Muscle of arm (tissue), 14 donors: ENCODE measurements around the gene CNPY1. TPM values are rescaled to one million over a fixed set of nuclear protein-coding genes. Genes with fewer than 3 reads are reported as not detected.
"Not testable (repeated sequence)": the region's sequence is repeated elsewhere in the genome, so short reads cannot be mapped to it uniquely, and the experiment has no call there.

Experiments used
- DNase-seq: peaks from one replicate; pipeline ENCODE4 v3.0.0-alpha.2; 2013
- long read RNA-seq, 11 donors: transcript quantifications; one replicate each; lab custom pipeline, GENCODE V29; 2026
- polyA plus RNA-seq, 12 donors: library from polyadenylated mRNA; unstranded; fragments of 120-200 nt; gene quantifications; one replicate each; pipeline ENCODE4 v1.2.1, GENCODE V29; 2013; ENCODE audit not compliant: insufficient read length in 12 of 12

CNPY1 gene
- polyA plus RNA-seq = under 1 TPM in 5 of 12 donors, not detected in 7; 0.17 to 0.53 (median 0.28) TPM
- long read RNA-seq, donor 1 = 0 reads
- long read RNA-seq, donor 2 = 0 reads
- long read RNA-seq, donor 3 = 0 reads
- long read RNA-seq, donor 4 = 0 reads
- long read RNA-seq, donor 5 = 0 reads
- long read RNA-seq, donor 6 = 0 reads
- long read RNA-seq, donor 7 = 0 reads
- long read RNA-seq, donor 8 = 0 reads
- long read RNA-seq, donor 9 = 0 reads
- long read RNA-seq, donor 10 = 0 reads
- long read RNA-seq, donor 11 = 0 reads

DNA sequence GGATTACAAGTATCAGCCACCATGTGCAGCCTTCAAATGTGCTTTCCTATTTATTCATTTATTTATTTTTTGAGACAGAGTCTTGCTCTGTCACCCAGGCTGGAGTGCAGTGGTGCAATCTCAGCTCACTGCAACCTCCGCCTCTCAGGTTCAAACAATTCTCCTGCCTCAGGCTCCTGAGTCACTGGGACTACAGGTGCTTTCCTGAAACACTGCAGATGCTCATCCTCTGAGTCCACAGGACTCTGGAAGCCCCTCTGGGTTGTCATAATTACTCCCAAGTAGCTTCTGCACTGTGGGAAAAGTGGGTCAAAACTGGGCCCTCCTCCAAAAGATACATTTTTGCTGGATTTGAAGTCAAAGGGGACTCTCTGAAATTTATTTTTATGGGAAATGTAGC, at the start of gene CNPY1:
TSS of gene CNPY1 (minus strand) at position 111 of the 400 bp plus-strand sequence. CDS start 630 bp downstream, outside the sequence.
- not testable (repeated sequence) for DNase-seq

DNA sequence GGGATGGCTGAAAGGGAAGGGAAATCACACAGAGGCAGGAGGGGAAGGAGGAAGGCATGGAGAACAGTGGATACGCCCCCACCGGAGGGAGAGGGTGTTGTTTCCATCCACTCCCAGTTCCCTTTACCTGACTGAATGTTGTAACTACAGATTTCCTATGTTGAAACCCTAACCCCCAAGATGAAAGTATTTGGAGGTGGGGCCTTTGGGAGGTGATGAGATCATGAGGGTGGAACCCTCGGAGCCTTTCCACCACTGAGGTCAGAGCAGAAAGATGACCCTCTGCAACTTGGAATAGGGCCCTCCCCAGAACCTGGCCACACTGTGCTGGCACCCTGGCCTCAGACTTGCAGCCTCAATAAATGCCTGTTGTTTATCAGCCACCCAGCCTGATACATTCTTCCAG, 48.6 kb upstream of the CNPY1 start:
- no peak for DNase-seq

GRCh38 chr7:155594163-155594732, 47.9 kb upstream of the CNPY1 start:
- DNase-seq = no peak

DNA sequence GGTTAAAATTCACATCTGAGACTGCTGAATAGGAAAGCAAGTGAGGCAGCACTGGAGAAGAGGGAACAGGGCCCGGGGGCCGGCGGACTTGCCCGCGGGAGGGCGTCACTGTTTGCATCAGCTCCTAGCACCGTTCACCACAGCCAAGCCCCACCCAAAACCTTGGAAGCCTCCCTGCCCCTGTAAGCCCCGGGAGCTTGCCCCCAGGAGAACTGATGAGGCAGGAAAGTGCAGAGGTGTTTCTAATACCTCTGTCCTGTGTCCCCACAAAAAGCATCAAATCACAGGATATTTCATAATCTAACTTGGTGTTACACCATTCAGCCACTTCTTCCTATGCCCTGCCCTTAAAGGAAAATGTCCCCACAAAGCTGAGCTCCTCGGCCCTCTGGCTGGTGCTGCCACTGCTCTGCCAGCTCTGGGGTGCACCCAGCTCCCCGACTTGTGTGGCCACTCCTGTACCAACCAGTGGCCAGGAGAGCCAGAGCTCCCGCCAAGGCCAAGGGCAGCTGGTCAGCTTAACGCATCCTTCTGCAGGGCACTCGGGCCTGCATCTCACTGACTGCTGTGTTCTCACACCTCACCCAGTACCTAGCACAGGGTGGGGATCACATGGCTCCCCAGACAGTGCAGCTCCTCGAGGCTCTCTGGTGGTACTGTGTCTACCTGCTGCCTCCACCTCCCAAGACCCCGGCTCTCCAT, 47.3 kb upstream of the CNPY1 start:
- no peak for DNase-seq

- no peak for DNase-seq
Measured at GRCh38 chr7:155591055-155591775, 44.9 kb upstream of the CNPY1 start.

DNA sequence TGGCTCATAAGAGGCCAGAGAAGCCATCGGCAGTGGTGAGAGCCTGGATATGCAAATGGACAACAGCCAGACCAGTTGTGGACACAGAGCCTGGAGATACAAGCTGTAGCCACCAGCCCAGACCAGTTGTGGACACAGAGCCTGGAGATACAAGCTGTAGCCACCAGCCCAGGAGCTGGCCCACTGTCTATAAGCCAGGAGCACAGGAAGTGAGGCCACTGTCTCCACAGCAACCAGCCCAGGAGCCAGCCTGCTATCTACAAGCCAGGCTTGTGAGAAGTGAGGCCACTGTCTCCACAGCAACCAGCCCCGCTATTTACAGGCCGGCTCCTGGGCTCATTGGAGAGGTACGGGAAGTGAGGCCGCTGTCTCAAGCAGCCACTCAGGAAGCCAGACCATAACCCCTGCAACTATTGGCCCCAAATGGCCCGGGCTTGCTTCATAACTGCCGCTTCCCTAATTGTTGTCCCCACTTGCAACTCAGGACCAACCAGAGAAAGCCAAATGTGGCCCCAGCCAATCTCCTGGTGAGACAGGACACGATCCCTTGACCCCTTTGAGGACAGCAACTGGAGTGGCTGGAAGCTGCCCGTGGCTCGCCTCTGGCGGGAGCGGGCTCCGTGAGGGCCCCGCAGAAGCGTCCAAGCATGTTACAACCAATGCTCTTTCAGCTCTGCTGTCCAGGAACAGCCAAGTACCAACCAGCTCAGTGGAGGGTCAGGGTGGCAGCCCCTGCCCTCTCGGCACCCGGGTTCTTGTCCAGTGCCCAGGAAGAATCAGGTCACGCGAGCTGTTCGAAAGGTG, 44.1 kb upstream of the CNPY1 start:
- DNase-seq = no peak

DNA sequence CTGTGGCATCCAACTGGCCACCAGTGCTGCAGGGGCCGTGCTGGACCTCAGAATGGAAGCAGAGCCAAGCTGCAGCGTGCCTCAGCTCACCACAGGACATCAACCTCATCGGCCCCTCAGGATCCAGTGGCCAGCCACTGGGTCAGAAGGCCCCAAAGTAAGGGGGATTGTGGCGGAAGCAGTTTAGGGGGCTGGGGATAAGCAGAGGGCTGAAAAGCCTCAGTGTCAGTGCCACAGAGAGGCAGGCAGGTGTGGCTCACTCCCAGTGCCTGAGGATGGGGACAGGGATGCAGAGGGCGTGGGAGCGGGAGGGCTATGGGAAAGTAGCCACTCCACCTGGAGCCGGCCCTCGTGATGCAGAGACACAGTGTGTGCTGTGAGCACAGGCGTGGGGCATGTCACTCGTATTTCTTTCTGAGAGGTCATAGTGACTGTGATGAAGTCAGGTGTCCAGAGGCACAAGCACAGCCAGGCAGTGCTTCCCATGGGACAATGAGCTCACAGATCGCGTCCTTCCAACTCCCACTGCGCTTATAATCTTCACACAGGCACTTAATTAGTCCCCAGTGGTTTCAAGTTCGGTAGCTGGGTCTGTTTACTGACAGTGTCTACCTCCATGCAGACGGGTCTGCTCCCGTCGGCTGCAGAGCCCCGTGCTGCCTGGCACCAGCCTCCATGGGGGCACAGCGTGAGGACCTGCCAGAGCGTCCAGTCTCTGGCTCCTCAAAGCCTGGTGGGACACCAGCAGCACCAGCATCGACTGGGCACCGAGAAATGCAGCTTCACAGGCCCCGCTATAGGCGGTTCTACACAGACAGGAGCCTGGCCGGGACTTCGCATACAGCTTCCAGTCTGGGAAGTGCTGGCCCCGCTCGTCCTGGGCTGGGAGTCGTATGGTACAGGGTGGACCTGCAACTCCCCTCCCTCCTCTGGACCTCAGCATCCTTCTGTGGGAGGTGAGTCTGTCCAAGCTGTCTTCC, 42.9 kb upstream of the CNPY1 start:
- DNase-seq = no peak

DNA sequence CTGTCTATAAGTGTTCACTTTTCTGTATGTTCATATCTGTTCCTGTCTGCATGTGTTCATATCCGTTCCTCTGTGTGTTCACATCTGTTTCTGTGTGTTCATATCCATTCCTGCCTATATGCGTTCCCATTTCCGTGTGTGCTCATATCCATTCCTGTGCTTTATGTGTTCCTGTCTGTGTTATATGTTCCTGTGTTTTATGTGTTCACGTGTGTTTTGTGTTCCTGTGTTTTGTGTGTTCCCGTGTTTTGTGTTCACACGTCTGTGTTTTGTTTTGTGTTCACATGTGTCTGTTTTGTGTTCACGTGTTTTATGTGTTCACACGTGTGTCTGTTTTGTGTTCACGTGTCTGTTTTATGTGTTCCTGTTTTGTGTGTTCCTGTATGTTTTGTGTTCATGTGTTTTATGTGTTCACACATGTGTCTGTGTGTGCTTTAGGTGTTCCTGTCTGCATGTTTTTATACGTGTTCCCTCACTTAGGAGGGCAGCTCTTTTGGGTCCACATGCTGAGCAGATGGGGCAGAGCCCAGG, 42.2 kb upstream of the CNPY1 start:
- no peak for DNase-seq

DNA sequence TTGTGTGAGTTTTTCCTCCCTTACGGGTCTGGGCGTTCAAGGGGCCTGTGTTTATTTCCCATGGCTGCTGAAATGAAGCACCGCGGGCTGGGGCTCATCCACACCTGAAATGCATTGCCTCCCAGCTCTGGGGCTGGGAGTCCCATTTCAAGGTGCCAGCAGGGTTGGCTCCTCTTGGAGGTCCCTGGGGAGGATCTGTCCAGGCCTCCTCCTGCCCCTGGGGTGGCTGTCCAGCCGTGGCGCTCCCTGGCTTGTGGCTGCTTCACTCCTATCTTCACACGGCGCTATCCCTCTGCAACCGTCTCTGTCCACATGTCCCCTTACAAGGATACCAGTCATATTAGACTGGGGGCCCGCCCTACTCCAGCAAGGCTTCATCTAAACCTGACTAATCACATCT, 41.1 kb upstream of the CNPY1 start:
- no peak for DNase-seq

DNA sequence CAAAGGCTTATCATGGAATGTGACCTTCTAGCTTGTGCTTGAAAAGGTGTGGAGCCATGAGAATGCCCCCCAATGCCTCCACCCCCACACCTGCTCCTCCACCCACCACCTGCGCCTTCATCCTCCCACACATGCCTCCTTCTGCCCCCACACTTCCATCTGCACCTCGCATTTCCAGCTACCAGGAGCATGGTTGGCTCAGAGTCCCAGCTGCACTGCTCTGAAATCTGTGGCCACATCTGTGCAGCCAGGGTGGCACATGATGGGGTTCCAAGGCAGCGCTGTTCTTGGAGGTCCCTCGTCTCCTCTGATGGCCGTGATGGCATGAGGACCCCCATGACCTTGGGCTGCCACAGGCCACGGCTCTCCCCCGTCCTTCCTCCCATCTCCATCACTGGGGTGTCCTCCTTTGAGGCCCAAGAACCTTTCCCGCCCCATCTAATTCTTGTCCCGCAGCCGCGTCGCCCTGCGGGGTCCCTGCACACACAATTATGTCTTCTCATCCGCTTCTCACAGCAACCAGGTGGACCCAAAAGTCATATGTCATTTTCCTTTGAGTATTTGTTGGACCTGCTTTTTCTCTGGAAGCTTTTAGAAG, 40.6 kb upstream of the CNPY1 start:
- DNase-seq = no peak

DNA sequence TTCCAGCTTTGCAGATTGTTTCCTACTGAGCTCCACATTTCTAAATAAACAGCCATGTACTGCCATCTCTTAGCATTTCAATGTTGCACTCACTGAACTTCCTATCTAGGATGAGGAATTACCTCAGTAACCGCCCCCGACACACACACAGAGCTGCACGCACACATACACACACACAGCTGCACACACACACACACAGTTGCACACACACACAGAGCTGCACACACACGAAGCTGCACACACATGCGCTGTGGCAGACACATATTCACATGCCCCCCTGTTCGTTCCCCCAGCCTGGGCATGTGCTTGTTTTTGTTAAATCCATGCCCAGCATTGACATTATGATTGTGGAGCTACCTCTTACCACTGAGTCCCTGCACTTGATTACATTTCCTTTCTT, 39.6 kb upstream of the CNPY1 start:
- DNase-seq = no peak

GRCh38 chr7:155585532-155585895, 39.2 kb upstream of the CNPY1 start:
- DNase-seq = no peak

DNA sequence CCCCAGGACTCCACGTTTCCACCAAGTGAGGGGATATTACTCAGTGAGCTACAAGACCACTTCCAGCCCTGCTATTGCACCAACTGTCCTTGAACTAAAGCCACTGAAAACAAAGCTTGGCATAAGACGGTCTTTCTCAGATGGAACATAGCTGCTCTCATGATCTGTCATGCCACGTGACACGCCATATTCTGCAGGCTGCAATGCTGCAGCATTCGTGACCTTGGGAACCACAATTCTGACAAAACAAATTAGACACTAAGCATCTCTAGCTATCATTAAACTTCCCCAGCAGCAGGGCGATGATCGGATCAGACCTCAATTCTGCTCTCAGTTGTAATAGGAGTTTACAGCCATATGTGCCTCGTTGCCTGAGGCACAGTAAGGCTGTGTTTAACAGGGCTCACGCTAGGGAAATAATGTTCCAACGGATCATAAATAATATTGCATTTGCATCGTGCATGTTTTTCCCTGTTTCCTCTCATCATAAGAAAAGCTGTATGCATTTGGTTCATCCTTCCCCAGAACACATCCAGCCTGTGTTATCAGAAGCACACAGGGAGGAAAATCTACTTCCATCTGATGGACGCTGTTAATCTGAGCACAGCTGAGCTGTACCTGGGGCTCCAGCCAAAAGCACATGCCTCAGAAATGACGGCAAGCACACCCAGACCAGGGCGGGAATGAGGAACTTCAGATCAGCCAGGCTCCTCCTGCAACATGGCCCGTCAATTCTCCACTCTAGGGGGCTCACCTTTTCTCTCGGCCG, 38.6 kb upstream of the CNPY1 start:
- DNase-seq = peak; percentile 19

- DNase-seq = no peak
Measured at GRCh38 chr7:155584261-155584660, 37.9 kb upstream of the CNPY1 start.

DNA sequence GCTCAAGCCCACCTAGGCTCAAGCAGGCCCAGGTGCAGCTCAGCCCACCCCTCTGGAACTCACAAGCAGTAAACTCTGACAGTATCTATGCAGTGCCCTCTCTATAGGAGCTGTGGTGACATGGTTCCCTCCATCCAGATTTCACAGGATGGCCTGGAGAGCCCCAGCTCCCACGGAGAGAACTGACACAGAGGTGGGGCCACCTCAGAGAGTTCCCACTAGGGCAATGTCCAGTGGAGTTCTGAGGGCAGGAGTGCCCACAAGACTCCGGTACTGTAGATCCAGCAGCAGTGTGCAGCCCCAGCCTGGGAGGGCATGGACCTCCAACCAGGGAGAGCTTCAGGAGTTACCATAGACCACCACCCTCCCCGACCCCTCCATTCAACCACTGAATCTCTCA, 37.3 kb upstream of the CNPY1 start:
- no peak for DNase-seq

- DNase-seq = no peak
Measured at GRCh38 chr7:155581954-155582353, 35.6 kb upstream of the CNPY1 start.

- no peak for DNase-seq
Measured at GRCh38 chr7:155581107-155581830, 34.9 kb upstream of the CNPY1 start.

GRCh38 chr7:155580367-155580766, 34.0 kb upstream of the CNPY1 start:
- DNase-seq = no peak
